ENCODE measurements around the gene GCLC.

GRCh38 chr6:53584726-53585125 is 39.8 kb upstream of the GCLC start:
- TF ChIP-seq CTCF (IDR thresholded peaks at IDR 0.05): no peak
- TF ChIP-seq POLR2AphosphoS5 (IDR thresholded peaks at IDR 0.05): no peak
- no peak for TF ChIP-seq POLR2A (IDR thresholded peaks at IDR 0.05)

Data from stomach (tissue), 4 donors.